ENCODE data around the gene FHOD3.

FHOD3 gene

DNA sequence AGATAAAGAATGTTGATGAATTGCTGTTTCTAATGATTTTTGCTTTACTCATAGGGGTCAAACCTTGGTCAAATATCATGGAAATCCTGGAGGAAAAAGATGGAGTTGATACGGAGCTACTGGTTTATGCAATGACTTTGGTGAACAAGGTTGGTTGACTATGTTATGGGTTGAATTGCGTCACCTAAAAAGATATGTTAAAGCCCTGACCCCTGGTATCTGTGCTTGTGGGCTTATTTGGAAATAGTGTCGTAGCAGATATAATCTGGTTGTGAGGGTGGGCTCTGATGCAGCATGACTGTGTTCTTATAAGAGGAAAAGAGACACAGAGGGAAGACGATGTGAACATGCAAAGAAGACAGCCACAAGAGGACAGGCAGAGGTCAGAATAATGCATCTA, 305.1 kb downstream of the FHOD3 start:
- no peak for DNase-seq

GRCh38 chr18:36608107-36608506, 310.6 kb downstream of the FHOD3 start:
- DNase-seq: no peak

GRCh38 chr18:36610258-36610657, 312.7 kb downstream of the FHOD3 start:
- DNase-seq: no peak

- DNase-seq: no peak
Observed at GRCh38 chr18:36610661-36611060, 313.1 kb downstream of the FHOD3 start.

GRCh38 chr18:36613069-36613468, 315.6 kb downstream of the FHOD3 start:
- DNase-seq: no peak

GRCh38 chr18:36613810-36614209, 316.3 kb downstream of the FHOD3 start:
- no peak for DNase-seq

- DNase-seq: no peak
Observed at GRCh38 chr18:36620788-36621187, 323.3 kb downstream of the FHOD3 start.

GRCh38 chr18:36622610-36623009, 325.1 kb downstream of the FHOD3 start:
- DNase-seq: no peak

DNA sequence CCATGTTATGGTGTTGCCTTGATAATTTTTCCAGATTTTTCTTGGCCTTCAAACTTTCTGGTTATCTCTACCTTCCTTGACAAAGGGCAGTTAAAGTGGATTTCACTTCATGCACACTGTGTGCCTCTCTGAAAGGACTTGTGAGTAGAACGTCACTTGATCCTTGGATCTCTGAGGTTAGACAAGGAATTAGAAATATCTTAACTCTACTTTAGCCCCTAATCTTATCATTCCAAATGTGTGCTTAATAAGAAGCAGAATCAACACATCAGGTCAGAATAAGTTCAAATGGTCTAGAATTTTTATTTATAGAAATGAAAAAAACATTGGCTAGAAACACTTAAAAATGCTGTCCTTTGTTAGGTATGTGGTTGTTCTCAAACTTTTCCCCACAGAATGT, 325.6 kb downstream of the FHOD3 start:
- DNase-seq: no peak

GRCh38 chr18:36623681-36624190, 326.2 kb downstream of the FHOD3 start:
- no peak for DNase-seq

GRCh38 chr18:36624451-36625167, 327.1 kb downstream of the FHOD3 start:
- no peak for DNase-seq

DNA sequence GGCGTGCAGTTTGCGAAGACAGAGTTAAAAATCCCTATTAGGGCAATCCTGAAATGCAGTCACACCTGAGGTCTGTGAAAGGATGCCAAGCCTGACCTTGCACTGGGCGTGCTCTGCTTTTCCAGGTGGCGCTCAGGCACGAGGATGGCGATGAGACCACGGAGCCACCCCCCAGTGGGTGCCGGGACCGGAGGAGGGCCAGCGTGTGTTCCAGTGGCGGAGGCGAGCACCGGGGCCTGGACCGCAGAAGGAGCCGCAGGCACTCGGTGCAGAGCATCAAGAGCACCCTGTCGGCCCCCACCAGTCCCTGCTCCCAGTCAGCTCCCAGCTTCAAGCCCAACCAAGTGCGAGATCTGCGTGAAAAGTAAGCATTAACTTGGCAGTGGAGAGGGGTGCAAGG, 327.9 kb downstream of the FHOD3 start:
- no peak for DNase-seq

- no peak for DNase-seq
Observed at GRCh38 chr18:36627637-36628036, 330.1 kb downstream of the FHOD3 start.

GRCh38 chr18:36628435-36629137, 331.1 kb downstream of the FHOD3 start:
- no peak for DNase-seq

- no peak for DNase-seq
Observed at GRCh38 chr18:36629138-36629530, 331.6 kb downstream of the FHOD3 start.

DNA sequence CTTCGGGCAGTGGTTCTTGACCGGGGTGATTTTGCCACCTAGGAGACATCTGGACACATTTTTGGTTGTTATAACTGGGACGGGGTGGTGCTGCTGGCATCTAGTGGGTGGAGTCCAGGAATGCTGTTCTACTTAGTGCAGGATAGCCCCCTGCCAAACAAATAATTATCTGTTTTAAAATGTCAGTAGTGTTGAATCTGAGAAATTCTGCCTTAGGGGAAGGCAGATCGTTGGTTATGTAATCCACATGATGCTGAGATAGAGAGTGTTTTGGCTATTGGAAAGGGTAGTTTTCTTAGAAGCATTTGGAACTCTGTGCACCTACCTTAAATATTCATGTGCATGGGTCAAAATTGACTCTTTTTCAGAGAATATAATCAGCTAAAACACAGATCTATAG, 332.3 kb downstream of the FHOD3 start:
- DNase-seq: no peak

DNA sequence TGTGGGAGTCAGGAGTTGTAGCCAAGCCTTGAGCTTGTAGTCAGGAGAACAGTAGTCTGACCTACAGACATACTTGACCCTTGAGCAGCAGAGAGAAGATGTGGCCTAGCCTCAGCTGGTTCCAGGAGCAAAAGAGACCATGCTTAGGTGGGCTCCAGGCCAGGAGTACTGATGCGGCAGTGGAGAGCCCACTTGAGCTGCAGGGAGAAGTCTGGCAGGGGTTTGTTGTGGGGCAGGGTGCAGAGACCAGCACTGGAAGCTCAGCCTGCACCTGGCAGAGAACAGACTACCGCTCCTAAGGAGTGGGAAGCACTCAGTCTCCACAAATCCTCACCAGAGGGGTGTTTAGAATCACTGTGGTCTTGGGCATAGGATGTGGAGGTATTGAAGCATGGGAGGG, 333.4 kb downstream of the FHOD3 start:
- DNase-seq: no peak

GRCh38 chr18:36633961-36634412, 336.5 kb downstream of the FHOD3 start:
- DNase-seq: no peak

DNA sequence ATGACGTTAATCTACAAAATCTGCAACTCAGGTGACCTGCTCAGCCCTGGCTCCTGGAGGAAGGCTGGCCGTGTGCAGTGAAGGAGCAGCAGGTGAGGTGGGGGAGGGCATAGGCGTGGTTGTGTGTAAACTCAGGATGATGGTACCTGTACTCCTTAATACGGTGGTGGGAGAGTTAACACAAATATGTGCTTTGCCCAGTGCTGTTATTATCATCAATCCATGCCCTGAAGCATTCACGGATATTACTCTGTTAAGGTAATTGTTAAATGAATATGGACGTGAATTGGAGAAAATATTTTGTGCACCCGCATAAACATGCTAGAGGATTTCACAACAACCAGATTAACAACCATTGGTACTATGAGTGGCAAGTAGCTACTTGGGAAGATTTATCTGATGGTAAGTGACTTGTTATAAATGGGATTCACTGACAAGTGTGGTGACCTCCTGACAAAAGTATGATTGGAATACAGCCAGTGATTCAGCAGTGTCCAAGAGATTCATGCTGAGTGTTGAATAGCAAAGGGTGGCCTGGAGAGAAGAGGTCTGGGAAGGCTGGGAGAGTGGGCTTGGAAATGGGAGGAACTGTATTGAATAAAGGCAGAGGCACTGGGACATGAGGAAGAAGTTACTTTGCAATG, 337.2 kb downstream of the FHOD3 start:
- no peak for DNase-seq

GRCh38 chr18:36635414-36636096, 338.0 kb downstream of the FHOD3 start:
- DNase-seq: no peak

- DNase-seq: no peak
Observed at GRCh38 chr18:36636237-36636817, 338.8 kb downstream of the FHOD3 start.

GRCh38 chr18:36638224-36638623, 340.7 kb downstream of the FHOD3 start:
- no peak for DNase-seq
